Esophagus squamous epithelium (tissue), 4 donors: ENCODE data around the gene RSPO1.

ENCODE experiments used
- CTCF ChIP-seq, 6 experiments: fragments of 450-650 bp in 4 of 6; fragments of 200-600 bp in 2 of 6; sonication (generic) in 2 of 6; IDR thresholded peaks; one replicate each; pipeline ENCODE4 v1.5.1; 2016 to 2019; ENCODE audit warnings: antibody characterized with exemption in 6 of 6, mild to moderate bottlenecking in 4 of 6, moderate library complexity in 4 of 6
- POLR2A ChIP-seq, 4 donors: fragments of 450-650 bp; IDR thresholded peaks; one replicate each; pipeline ENCODE4 v1.6.1; 2017; ENCODE audit warnings: antibody characterized with exemption in 4 of 4, mild to moderate bottlenecking in 4 of 4, moderate library complexity in 3 of 4

GRCh38 chr1:37651803-37652202 is 17.1 kb upstream of the RSPO1 start:
- TF ChIP-seq CTCF (IDR thresholded peaks at IDR 0.05), result no peak
- no peak for TF ChIP-seq POLR2A (IDR thresholded peaks at IDR 0.05)
